ENCODE data around the gene CHRND.
A peak's percentile ranks its signal among the peaks of the same experiment; 100 is the strongest.

CHRND gene

GRCh38 chr2:232488097-232488711, 37.8 kb upstream of the CHRND start:
- no peak for DNase-seq

GRCh38 chr2:232488721-232489300, 37.1 kb upstream of the CHRND start:
- DNase-seq = no peak

GRCh38 chr2:232489516-232490220, 36.3 kb upstream of the CHRND start:
- no peak for DNase-seq

- DNase-seq = no peak
Observed at GRCh38 chr2:232490221-232491138, 35.5 kb upstream of the CHRND start.

- DNase-seq = no peak
Observed at GRCh38 chr2:232491139-232491780, 34.7 kb upstream of the CHRND start.

GRCh38 chr2:232492236-232492848, 33.6 kb upstream of the CHRND start:
- DNase-seq = no peak

- no peak for DNase-seq
Observed at GRCh38 chr2:232492963-232493700, 32.8 kb upstream of the CHRND start.

- DNase-seq = no peak
Observed at GRCh38 chr2:232493701-232494474, 32.1 kb upstream of the CHRND start.

- no peak for DNase-seq
Observed at GRCh38 chr2:232494542-232494941, 31.4 kb upstream of the CHRND start.

- DNase-seq = no peak
Observed at GRCh38 chr2:232495292-232495691, 30.7 kb upstream of the CHRND start.

GRCh38 chr2:232496501-232497270, 29.3 kb upstream of the CHRND start:
- no peak for DNase-seq

- DNase-seq = no peak
Observed at GRCh38 chr2:232497348-232497747, 28.6 kb upstream of the CHRND start.

- no peak for DNase-seq
Observed at GRCh38 chr2:232498452-232498851, 27.5 kb upstream of the CHRND start.

GRCh38 chr2:232501331-232501771, 24.6 kb upstream of the CHRND start:
- no peak for DNase-seq

- no peak for DNase-seq
Observed at GRCh38 chr2:232501794-232502390, 24.1 kb upstream of the CHRND start.

GRCh38 chr2:232502511-232502910, 23.4 kb upstream of the CHRND start:
- DNase-seq = no peak

- DNase-seq = peak; percentile 9
Observed at GRCh38 chr2:232502911-232503808, 22.8 kb upstream of the CHRND start.

- DNase-seq = no peak
Observed at GRCh38 chr2:232503809-232504323, 22.1 kb upstream of the CHRND start.
